Endometrial microvascular endothelial cells (primary cell): ENCODE data around the gene UPK1A. TPM values are rescaled to one million over a fixed set of nuclear protein-coding genes. Genes with fewer than 3 reads are reported as not detected.
"Not testable (repeated sequence)": the region's sequence is repeated elsewhere in the genome, so short reads cannot be mapped to it uniquely, and the experiment has no call there.

Experiments
- in situ Hi-C: cut with HindIII; loops from 2 replicates; pipeline ENCODE4 v1.10.0; 2017; ENCODE audit warnings: low sequenced_read_pairs, low pct_unique_long_range_greater_than_20kb; ENCODE audit errors: inconsistent ontology term
- total RNA-seq: library from RNA; depleted of rRNA; stranded (reverse); fragments of >200 nt; gene quantifications from one replicate; pipeline ENCODE4 v1.2.3, GENCODE V29; 2015; ENCODE audit errors: inconsistent ontology term

UPK1A gene
- total RNA-seq, 1 donor from 2014 or later = not detected

- in situ Hi-C loops = no loop called here
These were observed 47.7 kb downstream of the UPK1A start for GRCh38 chr19:35713904-35714495.

GRCh38 chr19:35714601-35715354, 48.5 kb downstream of the UPK1A start:
- in situ Hi-C loops = no loop called here

- in situ Hi-C loops = no loop called here
These were observed 49.1 kb downstream of the UPK1A start for GRCh38 chr19:35715355-35715809.

DNA sequence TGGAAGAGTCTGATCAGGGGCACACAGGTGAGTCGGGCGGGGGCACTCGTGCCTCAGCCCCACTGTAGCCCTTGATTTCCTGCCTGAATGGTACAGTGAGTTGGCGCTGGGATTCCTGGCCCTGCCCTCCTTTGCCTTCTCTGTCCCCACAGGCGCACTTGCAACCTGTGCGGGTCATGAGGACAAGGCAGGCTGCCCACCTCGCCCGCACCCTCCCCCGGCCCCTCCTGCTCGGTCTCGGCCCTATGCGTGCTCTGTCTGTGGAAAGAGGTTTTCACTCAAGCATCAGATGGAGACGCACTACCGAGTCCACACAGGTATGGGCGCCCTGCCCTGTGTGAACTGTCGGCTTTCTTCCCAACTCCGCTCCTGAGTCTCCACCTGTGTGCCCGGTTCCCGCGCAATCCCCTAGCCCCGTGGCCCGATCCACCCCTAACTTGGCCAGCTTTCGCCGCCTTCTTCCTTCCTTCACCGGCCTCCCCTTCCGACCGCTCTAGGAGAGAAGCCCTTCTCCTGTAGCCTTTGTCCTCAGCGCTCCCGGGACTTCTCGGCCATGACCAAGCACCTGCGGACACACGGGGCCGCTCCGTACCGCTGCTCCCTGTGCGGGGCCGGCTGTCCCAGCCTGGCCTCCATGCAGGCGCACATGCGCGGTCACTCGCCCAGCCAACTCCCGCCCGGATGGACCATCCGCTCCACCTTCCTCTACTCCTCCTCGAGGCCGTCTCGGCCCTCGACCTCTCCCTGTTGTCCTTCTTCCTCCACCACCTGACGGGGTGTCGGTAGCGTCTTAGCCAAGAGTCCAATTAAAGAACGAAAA, 49.9 kb downstream of the UPK1A start:
- in situ Hi-C loops = no loop called here

DNA sequence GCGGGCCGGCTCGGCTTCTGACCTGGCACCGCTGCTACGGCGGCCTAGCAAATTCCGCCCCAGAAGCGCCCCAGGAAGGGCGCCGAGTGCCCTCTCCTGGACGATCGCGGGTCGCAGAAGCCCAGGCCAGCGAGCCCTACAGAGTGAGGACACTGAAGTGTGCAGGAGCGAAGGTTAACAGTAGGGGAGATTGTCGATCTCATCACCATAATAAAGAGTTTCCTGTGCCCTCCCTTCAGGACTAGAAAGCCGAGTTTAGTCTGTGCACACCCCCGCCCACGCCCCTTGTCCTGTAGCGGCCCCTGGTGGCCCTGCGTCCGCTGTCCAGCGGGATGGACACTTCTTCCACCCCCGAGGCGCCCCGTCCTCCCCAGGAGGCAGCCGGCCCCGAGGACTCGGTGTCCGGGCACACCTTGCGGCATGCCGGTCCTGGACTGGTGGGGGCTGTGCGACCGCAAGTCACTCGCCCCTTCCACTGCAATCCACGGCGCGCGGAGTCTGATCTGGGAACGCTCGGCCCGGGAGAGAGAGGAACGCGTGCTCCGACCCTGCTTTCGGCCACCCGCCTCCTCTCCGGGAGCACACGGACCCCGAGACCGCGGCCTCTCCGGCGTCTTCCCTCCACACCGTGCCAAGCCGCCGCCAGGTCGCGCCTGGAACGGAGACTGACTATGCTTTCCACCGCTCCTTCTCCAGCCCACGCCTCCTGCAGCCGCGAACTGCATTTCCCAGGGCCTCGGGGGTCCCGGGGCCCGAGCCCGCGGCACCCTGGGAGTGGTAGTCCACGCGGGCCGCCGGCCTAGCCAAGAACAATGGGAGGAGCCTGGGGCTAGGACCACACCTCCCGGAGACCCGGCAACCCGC, 50.7 kb downstream of the UPK1A start:
- in situ Hi-C loops = no loop called here

- in situ Hi-C loops = no loop called here
These were observed 51.5 kb downstream of the UPK1A start, which contains the start of gene KMT2B for GRCh38 chr19:35717665-35718344. Gene KMT2B (plus strand): TSS chr19:35718003. CDS start chr19:35718019, 16 bp downstream.

DNA sequence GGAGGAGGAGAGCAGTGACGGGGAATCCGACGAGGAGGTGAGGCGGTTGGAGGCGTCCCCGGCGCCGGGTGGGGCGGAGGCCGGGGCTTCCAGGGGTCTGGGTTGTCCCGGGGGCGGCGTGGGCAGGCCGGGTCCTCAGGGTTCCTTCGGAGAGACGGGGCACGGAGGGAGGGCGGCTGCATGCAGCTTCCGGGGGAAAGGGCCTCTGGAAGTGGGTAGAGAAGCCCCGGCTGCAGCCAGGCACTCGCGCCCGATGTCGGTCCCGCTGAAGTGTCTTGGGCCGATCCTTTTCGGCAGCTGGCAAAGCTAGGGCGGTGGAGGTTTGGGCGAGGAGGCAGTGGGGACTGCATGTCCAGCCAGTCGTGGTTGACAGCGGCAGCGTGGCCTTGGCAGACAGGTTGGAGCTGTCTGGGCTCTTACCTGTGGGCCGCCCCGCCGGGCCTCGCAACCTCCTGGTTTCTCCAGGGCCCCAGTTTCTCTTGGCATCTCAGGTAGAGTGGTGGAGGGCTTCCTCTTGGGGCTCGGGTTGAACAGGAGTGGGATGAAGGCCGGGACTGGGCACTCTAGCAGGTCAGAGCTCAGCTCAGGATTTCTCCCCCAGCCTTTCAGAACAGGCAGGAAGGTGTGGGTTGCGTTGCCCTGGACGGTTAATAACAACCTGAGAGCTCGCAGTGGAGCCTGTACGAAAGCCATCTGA, 52.2 kb downstream of the UPK1A start:
- in situ Hi-C loops = no loop called here

DNA sequence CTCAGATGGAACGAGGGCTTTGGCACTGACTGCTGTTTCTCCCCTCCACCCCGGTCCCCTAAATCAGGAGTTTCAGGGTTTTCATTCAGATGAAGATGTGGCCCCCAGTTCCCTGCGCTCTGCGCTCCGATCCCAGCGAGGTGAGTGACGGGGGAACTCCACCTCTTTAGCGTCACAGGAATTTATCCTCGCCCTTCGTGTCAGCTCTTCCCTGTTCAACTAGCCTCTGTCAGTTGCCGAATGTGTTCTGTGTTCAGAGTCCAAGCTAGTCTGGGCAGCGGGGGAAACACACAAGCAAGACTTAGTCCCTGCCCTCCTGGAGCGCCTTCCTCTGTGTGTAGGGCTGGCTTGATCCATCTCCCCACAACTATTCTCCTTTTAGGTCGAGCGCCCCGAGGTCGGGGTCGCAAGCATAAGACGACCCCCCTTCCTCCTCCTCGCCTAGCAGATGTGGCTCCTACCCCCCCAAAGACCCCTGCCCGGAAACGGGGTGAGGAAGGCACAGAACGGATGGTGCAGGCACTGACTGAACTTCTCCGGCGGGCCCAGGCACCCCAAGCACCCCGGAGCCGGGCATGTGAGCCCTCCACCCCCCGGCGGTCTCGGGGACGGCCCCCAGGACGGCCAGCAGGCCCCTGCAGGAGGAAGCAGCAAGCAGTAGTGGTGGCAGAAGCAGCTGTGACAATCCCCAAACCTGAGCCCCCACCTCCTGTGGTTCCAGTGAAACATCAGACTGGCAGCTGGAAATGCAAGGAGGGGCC, 53.3 kb downstream of the UPK1A start:
- in situ Hi-C loops = no loop called here

- in situ Hi-C loops = no loop called here
These were observed 53.8 kb downstream of the UPK1A start for GRCh38 chr19:35720163-35720524.

GRCh38 chr19:35720648-35721047, 54.3 kb downstream of the UPK1A start:
- in situ Hi-C loops = no loop called here

GRCh38 chr19:35721374-35721773, 55.1 kb downstream of the UPK1A start:
- in situ Hi-C loops = no loop called here

DNA sequence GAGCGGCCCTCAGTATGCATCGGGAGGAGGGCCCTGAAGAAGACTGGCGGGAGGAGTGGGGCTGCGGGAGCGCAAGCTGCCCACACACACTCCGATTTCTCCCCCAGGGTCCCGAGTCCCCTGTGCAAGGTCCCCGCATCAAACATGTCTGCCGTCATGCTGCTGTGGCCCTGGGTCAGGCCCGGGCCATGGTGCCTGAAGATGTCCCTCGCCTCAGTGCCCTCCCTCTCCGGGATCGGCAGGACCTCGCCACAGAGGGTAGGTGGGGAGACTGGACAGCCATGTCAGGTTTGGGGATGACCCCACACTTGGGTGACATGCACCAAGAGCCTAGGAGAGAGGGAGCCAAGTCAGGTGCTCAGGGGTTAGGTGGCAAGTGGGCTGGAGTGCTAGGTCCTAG, 56.1 kb downstream of the UPK1A start:
- in situ Hi-C loops = no loop called here

DNA sequence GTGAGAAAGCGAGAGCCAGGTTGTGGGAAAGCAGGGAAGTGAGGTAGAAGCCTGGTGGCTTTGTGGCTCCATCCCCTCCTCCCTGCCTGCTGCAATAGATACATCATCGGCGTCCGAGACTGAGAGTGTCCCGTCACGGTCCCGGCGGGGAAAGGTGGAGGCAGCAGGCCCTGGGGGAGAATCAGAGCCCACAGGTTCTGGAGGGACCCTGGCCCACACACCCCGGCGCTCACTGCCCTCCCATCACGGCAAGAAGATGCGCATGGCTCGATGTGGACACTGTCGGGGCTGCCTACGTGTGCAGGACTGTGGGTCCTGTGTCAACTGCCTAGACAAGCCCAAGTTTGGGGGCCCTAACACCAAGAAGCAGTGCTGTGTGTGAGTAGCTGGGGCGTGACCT, 56.6 kb downstream of the UPK1A start:
- in situ Hi-C loops = no loop called here

- in situ Hi-C loops = no loop called here
These were observed 57.4 kb downstream of the UPK1A start for GRCh38 chr19:35723671-35724070.

- in situ Hi-C loops = not testable (repeated sequence)
These were observed 57.8 kb downstream of the UPK1A start for GRCh38 chr19:35724132-35724531.

GRCh38 chr19:35724560-35724959, 58.2 kb downstream of the UPK1A start:
- in situ Hi-C loops = no loop called here

DNA sequence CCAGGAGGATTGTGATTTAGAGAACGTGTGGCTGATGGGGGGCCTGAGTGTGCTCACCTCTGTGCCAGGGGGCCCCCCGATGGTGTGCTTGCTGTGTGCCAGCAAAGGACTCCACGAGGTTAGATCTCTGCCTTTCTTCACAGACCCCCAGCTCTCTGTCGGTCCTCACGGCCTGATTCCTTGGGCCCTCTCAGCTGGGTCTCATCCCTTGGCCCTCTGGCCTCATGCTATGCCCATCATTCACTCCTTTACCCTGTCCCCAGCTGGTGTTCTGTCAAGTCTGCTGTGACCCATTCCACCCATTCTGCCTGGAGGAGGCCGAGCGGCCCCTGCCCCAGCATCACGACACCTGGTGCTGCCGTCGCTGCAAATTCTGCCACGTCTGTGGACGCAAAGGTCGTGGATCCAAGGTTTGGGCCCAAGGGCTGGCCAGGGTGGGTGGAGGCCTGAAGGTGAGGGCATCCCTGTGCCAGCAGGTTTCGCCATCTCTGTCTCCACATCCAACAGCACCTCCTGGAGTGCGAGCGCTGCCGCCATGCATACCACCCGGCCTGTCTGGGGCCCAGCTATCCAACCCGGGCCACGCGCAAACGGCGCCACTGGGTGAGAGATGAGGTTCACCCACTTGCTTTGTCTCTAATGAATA, 59.0 kb downstream of the UPK1A start:
- in situ Hi-C loops = no loop called here
